Breast epithelium (tissue), 3 donors: ENCODE measurements around the gene CTXN1.

Experiments used
- CTCF ChIP-seq, 3 donors: fragments of 450-650 bp; IDR thresholded peaks; one replicate each; pipeline ENCODE4 v1.5.1; 2016 to 2017; ENCODE audit warnings: antibody characterized with exemption in 3 of 3, mild to moderate bottlenecking in 3 of 3, moderate library complexity in 3 of 3
- POLR2A ChIP-seq: fragments of 450-650 bp; IDR thresholded peaks from one replicate; pipeline ENCODE4 v1.6.1; 2016; ENCODE audit warnings: antibody characterized with exemption, mild to moderate bottlenecking, moderate library complexity

- TF ChIP-seq CTCF (IDR thresholded peaks at IDR 0.05) (peak; percentile 42 to 54 (median 50)), POLR2A (peak; percentile 63)
Measured at GRCh38 chr19:7903244-7904073, 22.5 kb downstream of the CTXN1 start, which contains the start of gene MAP2K7.
